Activated gamma-delta T cell treated with anti-CD3 and anti-CD28 coated beads, Interleukin-2, amount 50 U/mL, for 16 hours (primary cell): ENCODE measurements around the gene MYL4.
A peak's percentile ranks its signal among the peaks of the same experiment; 100 is the strongest.
"Not testable (repeated sequence)": the region's sequence is repeated elsewhere in the genome, so short reads cannot be mapped to it uniquely, and the experiment has no call there.

Experiments used
- DNase-seq: peaks from one replicate; pipeline ENCODE4 v3.0.0-alpha.2; 2020; ENCODE audit warnings: low read depth

Gene MYL4

GRCh38 chr17:47243737-47244598 is 34.8 kb downstream of the MYL4 start:
- DNase-seq, result no peak

- no peak for DNase-seq
Measured at GRCh38 chr17:47244697-47245096, 35.5 kb downstream of the MYL4 start.

GRCh38 chr17:47246120-47246519 is 37.0 kb downstream of the MYL4 start:
- DNase-seq, result no peak

- no peak for DNase-seq
Measured at GRCh38 chr17:47250855-47251254, 41.7 kb downstream of the MYL4 start.

- no peak for DNase-seq
Measured at GRCh38 chr17:47251421-47251940, 42.3 kb downstream of the MYL4 start.

- DNase-seq, result no peak
Measured at GRCh38 chr17:47252209-47252608, 43.1 kb downstream of the MYL4 start.

- no peak for DNase-seq
Measured at GRCh38 chr17:47252766-47253512, 43.8 kb downstream of the MYL4 start.

GRCh38 chr17:47253541-47254402 is 44.6 kb downstream of the MYL4 start, which contains the start of gene ITGB3:
Gene ITGB3 (plus strand): TSS chr17:47253827. CDS start chr17:47253862, 35 bp downstream.
- DNase-seq, result peak; percentile 40

GRCh38 chr17:47254403-47254943 is 45.3 kb downstream of the MYL4 start:
- DNase-seq, result no peak

GRCh38 chr17:47257651-47258339 is 48.6 kb downstream of the MYL4 start:
- DNase-seq, result no peak

- no peak for DNase-seq
Measured at GRCh38 chr17:47262586-47262985, 53.4 kb downstream of the MYL4 start.

GRCh38 chr17:47264166-47264565 is 55.0 kb downstream of the MYL4 start:
- no peak for DNase-seq

- no peak for DNase-seq
Measured at GRCh38 chr17:47265983-47266541, 56.9 kb downstream of the MYL4 start.

GRCh38 chr17:47266782-47267181 is 57.6 kb downstream of the MYL4 start:
- no peak for DNase-seq

GRCh38 chr17:47267354-47267828 is 58.2 kb downstream of the MYL4 start:
- no peak for DNase-seq

- not testable (repeated sequence) for DNase-seq
Measured at GRCh38 chr17:47268964-47269363, 59.8 kb downstream of the MYL4 start.

GRCh38 chr17:47269561-47270280 is 60.6 kb downstream of the MYL4 start:
- not testable (repeated sequence) for DNase-seq

GRCh38 chr17:47270946-47271705 is 62.0 kb downstream of the MYL4 start:
- DNase-seq, result no peak

- DNase-seq, result no peak
Measured at GRCh38 chr17:47272491-47272890, 63.3 kb downstream of the MYL4 start.
